Measurements from ENCODE around the gene DCAF10.
"Not testable (repeated sequence)": the region's sequence is repeated elsewhere in the genome, so short reads cannot be mapped to it uniquely, and the experiment has no call there.

The DCAF10 gene

DNA sequence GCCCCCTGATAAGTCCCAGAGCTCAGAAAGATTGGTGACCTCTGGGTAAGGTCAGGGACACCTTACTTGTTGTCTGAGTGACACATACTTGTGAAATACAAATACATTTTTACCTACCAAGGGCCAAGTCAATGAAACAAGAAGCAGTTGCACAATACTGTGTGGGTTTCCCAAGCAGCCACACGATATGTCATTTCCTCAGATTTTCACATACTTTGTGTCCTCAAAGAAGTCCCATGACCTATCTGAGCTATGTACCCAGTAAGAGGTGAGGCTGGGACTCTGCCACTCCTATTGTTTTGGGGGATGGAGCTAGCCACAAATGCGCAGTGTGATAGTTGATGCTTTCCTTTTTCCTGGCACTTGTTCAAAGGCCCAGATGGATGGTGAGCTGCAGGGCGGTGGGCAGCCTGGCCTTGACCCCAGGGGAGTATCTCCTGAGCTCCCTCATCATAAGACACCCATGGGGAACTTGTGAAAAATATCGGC, 108.1 kb downstream of the DCAF10 start:
- no peak for DNase-seq (ENCODE audit: low read depth in 2 of 2)

DNA sequence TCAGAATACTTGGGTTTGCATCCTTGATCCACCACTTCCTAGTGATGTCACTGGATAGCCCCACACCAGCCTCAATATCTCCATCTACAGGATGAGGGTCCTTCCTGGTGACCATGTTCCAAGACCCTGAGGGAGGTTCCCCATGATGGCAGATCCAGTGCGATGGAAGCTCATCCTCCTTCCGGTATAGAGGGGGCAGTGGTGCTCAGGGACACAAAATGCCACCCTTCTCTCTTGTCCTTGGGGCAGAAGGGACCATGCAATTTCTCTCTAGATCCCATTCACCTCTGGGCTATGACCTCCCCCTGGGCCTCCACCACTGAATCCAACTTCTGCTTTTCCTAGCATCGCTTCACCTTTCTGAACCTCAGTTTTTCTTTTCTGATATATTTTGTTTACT, 108.7 kb downstream of the DCAF10 start:
- no peak for DNase-seq (ENCODE audit: low read depth in 2 of 2)

DNA sequence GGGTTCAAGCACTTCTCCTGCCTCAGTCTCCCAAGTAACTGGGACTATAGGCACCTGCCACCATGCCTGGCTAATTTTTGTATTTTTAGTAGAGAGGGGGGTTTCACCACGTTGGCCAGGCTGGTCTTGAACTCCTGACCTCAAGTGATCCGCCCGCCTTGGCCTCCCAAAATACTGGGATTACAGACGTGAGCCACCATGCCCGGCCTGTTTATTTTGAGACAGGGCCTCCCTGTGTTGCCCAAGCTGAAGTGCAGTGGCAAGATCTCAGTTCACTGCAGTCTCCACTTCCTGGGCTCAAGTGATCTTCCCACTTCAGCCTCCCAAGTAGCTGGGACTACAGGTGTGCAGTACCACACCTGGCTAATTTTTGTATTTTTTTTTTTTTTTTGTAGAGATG, 109.2 kb downstream of the DCAF10 start:
- not testable (repeated sequence) for DNase-seq (ENCODE audit: low read depth in 2 of 2)

DNA sequence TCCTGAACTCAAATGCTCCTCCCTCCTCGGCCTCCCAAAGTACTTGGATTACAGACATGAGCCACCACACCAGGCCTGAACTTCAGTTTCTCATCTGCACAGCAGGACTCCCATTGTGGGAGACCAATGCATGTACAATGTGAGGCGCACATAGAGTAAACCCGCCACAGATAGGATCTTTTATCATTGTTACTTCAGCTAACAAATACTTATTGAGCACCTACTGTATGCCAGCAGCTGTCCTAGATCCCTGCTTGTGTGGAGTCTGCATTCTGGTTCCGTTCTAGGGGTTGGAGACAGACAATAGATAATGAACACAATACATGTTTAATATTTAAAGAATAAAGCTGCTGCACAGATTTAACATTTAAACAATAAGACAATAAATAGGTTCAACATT, 109.7 kb downstream of the DCAF10 start:
- no peak for DNase-seq (ENCODE audit: low read depth in 2 of 2)

DNA sequence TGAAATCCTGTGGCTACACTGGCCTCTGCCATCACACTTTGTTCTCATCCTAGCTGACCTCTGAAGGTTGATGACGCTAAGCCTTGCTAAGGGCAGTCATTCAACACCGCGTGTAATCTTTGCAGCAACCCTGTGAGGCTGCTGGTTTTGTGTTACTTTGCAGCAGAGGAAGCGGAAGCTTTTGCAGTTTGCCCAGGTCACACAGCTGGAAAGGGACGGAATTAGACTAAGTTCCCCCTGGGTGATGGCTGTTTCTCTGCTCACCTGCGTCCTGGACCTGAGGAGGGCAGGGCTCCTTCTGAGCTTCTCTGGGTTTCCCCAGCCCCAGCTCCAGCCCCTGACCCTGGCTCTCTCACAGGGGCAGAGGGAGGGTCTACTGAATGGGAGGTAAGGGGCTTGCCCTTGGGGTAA, 110.7 kb downstream of the DCAF10 start:
- no peak for DNase-seq (ENCODE audit: low read depth in 2 of 2)

DNA sequence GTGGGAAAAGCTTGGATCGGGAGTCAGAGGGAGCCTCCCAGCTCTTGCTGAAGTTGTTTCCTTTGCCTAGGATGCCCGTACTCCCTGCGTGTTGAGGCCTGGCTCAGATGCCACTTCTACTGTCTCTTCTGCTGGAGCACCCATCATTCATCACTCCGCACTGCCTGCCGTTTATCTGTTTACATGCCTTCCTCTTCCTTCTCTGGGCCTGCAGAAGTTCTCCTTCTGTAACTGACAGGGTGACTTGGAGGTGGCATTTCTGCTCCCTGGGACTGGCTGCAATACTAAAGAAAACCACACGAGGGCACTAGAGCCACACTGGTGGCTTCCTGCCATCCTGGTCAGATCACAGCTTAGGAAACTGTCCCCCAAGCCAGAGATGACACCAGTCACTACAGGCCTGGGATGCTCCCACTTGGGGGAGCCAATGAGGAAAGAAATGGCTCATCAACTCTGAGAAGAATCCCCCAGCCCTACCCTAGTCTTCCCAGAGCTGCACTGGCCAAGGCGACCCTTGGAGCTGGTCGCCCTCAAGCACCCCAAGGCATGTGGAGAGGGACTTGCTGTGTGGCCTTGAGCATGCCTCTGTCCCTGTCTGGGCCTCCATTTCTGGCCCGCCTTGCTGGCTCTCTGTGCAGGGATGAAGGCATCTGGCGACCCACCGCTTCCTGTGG, 113.0 kb downstream of the DCAF10 start:
- DNase-seq (ENCODE audit: low read depth in 2 of 2) = peak; percentile 70 to 72

DNA sequence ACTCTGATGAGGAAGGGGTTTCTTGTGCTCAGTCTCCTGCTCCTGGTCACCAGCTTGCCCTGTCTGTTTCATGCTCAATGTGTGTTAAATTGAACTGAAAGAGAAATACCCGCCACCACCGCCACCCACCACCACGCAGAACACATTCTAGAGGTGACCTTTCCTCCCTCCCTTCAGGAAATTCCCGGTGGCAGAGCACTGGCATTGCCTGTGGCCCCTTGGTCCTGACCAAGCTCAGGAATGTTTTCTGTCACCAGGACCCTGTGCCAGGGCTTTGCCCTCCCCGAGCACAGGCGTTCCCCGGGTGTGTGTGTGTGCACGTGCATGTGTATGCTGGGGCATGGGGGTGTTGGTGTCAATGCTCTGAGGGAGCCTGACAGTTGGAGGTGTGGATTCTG, 113.6 kb downstream of the DCAF10 start:
- no peak for DNase-seq (ENCODE audit: low read depth in 2 of 2)

DNA sequence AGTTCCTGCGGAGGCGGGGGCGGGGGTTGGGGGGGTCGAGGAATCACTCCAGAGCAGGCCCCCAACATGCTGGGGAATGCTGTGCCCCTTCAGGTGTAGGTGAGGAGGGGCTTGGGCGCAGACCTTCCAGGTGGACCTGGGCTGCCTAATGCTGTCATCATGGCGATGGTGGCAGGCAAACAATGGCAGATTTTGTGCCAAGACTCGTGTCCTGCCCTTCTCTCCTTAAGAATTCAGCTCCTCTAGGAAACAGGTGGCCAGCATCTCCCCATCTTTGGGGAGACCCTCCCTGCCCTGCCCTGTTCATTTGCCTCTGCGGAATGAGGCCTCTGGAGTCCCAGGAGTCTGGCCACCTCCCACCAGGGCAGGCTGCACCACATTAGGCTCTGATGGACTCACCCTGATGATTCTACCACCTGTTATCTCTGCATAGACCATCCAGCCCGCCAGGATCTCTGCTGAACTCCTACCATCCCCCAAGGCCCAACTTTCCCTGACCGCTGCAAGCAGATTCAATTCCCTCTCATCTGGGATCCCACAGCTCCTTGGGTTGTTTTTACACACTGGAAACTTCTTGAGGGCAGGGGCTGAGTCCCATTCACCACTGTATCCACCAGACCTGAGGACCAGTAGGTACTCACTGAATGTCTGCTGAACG, 114.2 kb downstream of the DCAF10 start:
- no peak for DNase-seq (ENCODE audit: low read depth in 2 of 2)

DNA sequence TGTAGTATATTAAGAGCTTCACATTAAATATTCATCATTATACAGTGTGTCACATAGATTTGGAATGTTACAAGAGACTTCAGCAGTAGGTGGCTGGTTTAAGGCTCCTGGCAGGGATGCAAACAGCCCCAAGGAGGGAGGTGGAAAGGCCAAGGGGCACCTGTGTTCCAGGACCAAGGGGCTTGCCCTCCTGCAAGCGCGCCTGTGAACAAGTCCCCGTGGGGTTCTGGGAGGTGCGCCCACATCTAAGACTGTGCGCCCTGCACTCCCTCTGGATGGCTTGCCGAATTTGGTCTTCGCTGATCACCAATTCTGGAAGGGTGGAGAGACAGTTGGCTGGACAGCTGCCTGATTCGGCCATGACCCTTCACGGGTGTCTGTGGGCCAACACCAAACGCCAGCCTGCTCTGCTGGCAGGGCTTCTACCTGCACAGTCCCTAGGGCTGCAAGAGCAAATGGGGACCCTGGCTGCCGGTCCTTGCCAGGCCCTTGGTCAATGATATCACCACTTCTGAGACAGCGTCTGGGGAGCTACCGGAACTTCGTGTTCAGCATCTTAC, 115.4 kb downstream of the DCAF10 start:
- DNase-seq (ENCODE audit: low read depth in 2 of 2) = no peak

DNA sequence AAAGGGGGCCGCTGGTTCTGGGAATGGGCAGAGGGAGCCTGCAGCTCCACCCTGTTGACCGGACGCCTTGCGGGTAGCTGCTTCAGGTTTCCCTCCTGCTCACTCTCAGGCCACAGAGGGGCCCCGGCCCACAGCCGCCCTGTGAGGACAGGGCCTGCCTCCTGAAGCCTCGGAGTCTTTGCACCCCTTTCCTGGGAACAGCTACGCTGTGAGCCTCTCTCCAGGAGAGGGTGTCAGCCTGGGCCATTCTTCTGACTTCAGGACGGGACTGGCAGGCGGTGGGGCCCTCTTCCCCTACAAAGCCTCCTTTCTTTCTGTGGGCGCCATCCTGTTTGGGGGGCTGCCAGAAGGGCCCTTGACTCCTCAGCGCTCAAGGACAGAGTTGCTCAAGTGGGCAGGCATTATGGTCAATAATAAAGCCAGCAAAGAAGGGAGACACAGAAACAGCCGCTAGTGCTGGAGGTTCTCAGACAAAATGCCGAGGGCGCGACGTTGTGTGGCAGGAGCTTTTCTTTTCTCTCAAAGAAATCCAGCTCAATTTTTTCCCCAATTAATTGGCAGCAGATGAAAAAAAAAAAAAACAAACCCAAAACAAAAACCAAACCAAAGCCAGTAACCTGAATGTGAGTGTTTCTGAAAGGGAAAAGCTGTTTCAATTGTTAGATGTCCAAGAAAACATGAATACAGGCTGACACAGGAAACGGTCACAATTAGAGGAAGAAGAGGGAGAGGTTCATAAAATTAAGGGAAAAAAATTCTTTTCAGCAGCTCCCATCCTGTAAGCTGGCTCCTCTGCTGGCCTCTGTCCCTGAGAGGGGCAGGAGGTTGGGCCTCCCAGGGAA, 116.1 kb downstream of the DCAF10 start:
- no peak for DNase-seq (ENCODE audit: low read depth in 2 of 2)

Data from stimulated activated CD8-positive, alpha-beta memory T cell treated with anti-CD3 and anti-CD28 coated beads, Interleukin-7, amount 100 ng/mL, for 1 hour (primary cell).